ENCODE measurements around the gene ALB.

DNA sequence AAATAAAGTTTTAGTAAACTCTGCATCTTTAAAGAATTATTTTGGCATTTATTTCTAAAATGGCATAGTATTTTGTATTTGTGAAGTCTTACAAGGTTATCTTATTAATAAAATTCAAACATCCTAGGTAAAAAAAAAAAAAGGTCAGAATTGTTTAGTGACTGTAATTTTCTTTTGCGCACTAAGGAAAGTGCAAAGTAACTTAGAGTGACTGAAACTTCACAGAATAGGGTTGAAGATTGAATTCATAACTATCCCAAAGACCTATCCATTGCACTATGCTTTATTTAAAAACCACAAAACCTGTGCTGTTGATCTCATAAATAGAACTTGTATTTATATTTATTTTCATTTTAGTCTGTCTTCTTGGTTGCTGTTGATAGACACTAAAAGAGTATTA, 370 bp downstream of the ALB start:
- no peak for TF ChIP-seq EZH2 (IDR thresholded peaks at IDR 0.05; ENCODE audit: borderline replicate concordance, low read length)
- TF ChIP-seq, protein P1, sequence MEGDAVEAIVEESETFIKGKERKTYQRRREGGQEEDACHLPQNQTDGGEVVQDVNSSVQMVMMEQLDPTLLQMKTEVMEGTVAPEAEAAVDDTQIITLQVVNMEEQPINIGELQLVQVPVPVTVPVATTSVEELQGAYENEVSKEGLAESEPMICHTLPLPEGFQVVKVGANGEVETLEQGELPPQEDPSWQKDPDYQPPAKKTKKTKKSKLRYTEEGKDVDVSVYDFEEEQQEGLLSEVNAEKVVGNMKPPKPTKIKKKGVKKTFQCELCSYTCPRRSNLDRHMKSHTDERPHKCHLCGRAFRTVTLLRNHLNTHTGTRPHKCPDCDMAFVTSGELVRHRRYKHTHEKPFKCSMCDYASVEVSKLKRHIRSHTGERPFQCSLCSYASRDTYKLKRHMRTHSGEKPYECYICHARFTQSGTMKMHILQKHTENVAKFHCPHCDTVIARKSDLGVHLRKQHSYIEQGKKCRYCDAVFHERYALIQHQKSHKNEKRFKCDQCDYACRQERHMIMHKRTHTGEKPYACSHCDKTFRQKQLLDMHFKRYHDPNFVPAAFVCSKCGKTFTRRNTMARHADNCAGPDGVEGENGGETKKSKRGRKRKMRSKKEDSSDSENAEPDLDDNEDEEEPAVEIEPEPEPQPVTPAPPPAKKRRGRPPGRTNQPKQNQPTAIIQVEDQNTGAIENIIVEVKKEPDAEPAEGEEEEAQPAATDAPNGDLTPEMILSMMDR (IDR thresholded peaks at IDR 0.05; ENCODE audit: low read length): no peak
